Prostate gland (tissue), 2 donors: ENCODE measurements around the gene UVRAG. TPM values are rescaled to one million over a fixed set of nuclear protein-coding genes. Genes with fewer than 3 reads are reported as not detected.

Experiments
- DNase-seq: peaks from one replicate; pipeline ENCODE4 v3.0.0-alpha.2; 2019; ENCODE audit warnings: low spot score
- H3K27ac ChIP-seq, 2 donors: fragments of 200-600 bp; sonication (generic); 2 replicates each; pipeline ENCODE4 v1.5.1; 2017 to 2019
- H3K27me3 ChIP-seq: fragments of 200-600 bp; sonication (generic); replicated peaks from 2 replicates; pipeline ENCODE4 v1.5.1; 2019; ENCODE audit not compliant: insufficient read depth
- H3K36me3 ChIP-seq, 2 donors: fragments of 200-600 bp; sonication (generic); 1 replicate in 1 of 2; 2 replicates in 1 of 2; pipeline versions ENCODE4 v1.5.1 to v1.8.1; 2017 to 2019
- H3K4me1 ChIP-seq: fragments of 200-600 bp; sonication (generic); replicated peaks from 2 replicates; pipeline ENCODE4 v1.5.1; 2019
- H3K4me3 ChIP-seq, 2 donors: fragments of 200-600 bp; sonication (generic); 2 replicates each; pipeline ENCODE4 v1.5.1; 2017 to 2019
- H3K9me3 ChIP-seq: fragments of 200-600 bp; sonication (generic); 2 replicates; pipeline ENCODE4 v1.5.1; 2017
- POLR2A ChIP-seq: fragments of 450-650 bp; IDR thresholded peaks from one replicate; pipeline ENCODE4 v1.6.1; 2016; ENCODE audit warnings: antibody characterized with exemption, mild to moderate bottlenecking
- POLR2AphosphoS5 ChIP-seq: sonication (generic); formaldehyde crosslinking; IDR thresholded peaks from one replicate; pipeline ENCODE4 v1.6.1; 2017; ENCODE audit warnings: antibody characterized with exemption
- WGBS: methylation state at CpG from one replicate; pipeline ENCODE4 v1.1.5; 2018; 5-methylcytosine and 5-hydroxymethylcytosine counted together
- intact Hi-C: fragments of 100-400 bp; cut with DNase I; formaldehyde crosslinking; loops from one replicate; pipeline ENCODE4 v1.14.2; 2022
- total RNA-seq, 2 donors: library from RNA; depleted of rRNA; stranded (reverse); fragments of >200 nt; gene quantifications; one replicate each; pipeline ENCODE4 v1.1.0, GENCODE V29; 2016
- TF ChIP-seq, protein P1 (sequence below), 4 experiments: fragments of 200-600 bp in 2 of 4; fragments of 450-650 bp in 2 of 4; sonication (generic) in 2 of 4; IDR thresholded peaks; 1 replicate in 3 of 4; 2 replicates in 1 of 4; pipeline ENCODE4 v1.5.1; 2016 to 2019; ENCODE audit warnings: antibody characterized with exemption in 4 of 4, mild to moderate bottlenecking in 2 of 4, moderate library complexity in 2 of 4

Gene UVRAG
- total RNA-seq, 2 donors from 2014 or later, result 13.9 to 25.2 TPM

DNA sequence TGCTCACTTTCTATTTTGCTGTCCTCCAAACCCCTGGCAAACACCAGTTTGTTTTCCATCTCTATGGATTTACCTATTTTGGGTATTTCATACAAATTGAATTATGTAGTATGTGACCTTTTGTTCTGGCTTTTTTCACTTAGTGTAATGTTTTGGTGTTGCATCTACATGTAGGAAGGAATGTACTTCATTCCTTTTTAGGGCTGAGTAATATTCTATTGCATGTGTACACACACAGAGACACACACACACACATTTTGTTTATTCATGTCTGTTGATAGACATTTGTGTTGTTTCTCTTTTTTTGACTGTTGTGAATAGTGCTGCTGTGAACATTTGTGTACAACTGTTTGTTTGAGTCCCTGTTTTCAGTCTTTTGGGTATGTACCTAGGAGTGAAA, 90.4 kb downstream of the UVRAG start:
- DNase-seq, result no peak
- Histone ChIP-seq H3K27ac (no peak overlapping the region), H3K27me3 (no peaks in the 10 kb centered on the region), H3K9me3 (no peaks in the 10 kb centered on the region), H3K4me3 (no peak overlapping the region), H3K4me1 (no peaks in the 10 kb centered on the region), H3K36me3 (no peaks in the 10 kb centered on the region)
- TF ChIP-seq, protein P1, sequence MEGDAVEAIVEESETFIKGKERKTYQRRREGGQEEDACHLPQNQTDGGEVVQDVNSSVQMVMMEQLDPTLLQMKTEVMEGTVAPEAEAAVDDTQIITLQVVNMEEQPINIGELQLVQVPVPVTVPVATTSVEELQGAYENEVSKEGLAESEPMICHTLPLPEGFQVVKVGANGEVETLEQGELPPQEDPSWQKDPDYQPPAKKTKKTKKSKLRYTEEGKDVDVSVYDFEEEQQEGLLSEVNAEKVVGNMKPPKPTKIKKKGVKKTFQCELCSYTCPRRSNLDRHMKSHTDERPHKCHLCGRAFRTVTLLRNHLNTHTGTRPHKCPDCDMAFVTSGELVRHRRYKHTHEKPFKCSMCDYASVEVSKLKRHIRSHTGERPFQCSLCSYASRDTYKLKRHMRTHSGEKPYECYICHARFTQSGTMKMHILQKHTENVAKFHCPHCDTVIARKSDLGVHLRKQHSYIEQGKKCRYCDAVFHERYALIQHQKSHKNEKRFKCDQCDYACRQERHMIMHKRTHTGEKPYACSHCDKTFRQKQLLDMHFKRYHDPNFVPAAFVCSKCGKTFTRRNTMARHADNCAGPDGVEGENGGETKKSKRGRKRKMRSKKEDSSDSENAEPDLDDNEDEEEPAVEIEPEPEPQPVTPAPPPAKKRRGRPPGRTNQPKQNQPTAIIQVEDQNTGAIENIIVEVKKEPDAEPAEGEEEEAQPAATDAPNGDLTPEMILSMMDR (IDR thresholded peaks at IDR 0.05), result no peak
- TF ChIP-seq POLR2AphosphoS5 (no peak), POLR2A (no peak)
- intact Hi-C loops, result no loop called here

DNA sequence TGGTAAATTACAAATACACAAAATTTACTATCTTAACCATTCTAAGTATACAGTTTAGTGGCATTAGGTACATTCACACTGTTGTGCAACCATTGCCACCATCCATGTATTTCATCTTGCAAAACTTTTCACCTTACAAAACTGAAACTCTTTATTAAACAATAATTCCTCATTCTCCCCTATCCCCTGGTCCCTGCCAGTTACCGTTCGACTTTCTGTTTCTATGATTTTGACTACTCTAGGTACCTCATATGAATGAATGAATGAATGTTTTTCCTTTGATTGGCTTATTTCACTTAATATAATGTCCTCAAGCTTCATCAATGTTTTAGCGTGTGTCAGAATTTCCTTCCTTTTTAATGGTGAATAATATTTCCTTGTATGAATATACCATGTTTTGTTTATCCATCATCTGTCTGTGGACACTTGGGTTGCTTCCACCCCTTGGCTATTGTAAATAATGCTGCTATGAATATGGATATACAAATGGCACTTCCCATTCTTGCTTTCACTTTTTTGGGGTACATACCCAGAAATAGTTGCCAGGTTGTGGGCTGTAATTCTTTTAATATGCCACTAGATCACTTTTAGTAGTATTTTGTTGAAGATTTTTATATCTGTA, 93.0 kb downstream of the UVRAG start:
- intact Hi-C loops, result no loop called here
- H3K36me3 ChIP-seq, result no peaks in the 10 kb centered on the region
- H3K27ac ChIP-seq, result no peak overlapping the region
- no peaks in the 10 kb centered on the region for H3K4me1 ChIP-seq
- H3K9me3 ChIP-seq, result no peaks in the 10 kb centered on the region
- WGBS, result 96% methylated on average over 3 of the region's 3 CpGs
- TF ChIP-seq POLR2AphosphoS5 (no peak), POLR2A (no peak)
- TF ChIP-seq, protein P1 (IDR thresholded peaks at IDR 0.05), result no peak
- H3K4me3 ChIP-seq, result no peak overlapping the region
- no peak for DNase-seq
- H3K27me3 ChIP-seq, result no peaks in the 10 kb centered on the region

DNA sequence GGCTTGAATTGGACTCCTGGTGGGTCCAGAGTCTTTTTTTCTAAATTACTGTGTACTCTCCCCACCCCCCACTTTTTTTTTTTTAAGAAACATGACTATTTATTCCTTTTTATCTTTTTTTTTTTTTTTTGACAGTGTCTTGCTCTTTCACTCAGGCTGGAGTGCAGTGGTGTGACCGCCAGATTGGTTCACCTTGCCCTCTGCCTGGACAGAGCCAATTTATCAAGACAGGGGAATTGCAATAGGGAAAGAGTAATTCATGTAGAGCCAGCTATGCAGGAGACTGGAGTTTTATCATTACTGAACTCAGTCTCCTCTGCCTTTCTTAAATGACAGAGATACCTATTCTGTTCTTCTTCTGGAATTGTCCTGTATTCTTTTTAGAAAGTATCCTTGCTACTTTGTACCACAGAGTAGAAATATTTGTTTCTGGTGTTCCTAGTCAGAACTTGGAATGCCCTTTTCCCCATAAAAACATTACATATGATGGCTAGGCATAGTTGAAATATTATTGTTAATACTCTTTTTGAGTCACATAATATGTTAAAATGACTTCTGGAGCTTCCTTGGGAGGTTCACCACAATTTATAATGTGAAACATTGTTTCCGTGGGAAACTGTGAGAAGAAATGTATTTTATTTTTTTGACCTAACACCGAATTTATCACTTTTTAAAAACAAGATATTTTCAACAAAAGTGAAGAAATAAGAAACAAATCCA, 95.6 kb downstream of the UVRAG start:
- intact Hi-C loops, result no loop called here
- no peak overlapping the region for H3K4me3 ChIP-seq
- no peaks in the 10 kb centered on the region for H3K27me3 ChIP-seq
- no peak for DNase-seq
- no peak overlapping the region for H3K27ac ChIP-seq
- no peaks in the 10 kb centered on the region for H3K9me3 ChIP-seq
- H3K4me1 ChIP-seq, result no peaks in the 10 kb centered on the region
- H3K36me3 ChIP-seq, result no peaks in the 10 kb centered on the region
- TF ChIP-seq POLR2A (no peak), POLR2AphosphoS5 (no peak)
- TF ChIP-seq, protein P1 (IDR thresholded peaks at IDR 0.05), result no peak
- 97% methylated on average over 3 of the region's 3 CpGs for WGBS

DNA sequence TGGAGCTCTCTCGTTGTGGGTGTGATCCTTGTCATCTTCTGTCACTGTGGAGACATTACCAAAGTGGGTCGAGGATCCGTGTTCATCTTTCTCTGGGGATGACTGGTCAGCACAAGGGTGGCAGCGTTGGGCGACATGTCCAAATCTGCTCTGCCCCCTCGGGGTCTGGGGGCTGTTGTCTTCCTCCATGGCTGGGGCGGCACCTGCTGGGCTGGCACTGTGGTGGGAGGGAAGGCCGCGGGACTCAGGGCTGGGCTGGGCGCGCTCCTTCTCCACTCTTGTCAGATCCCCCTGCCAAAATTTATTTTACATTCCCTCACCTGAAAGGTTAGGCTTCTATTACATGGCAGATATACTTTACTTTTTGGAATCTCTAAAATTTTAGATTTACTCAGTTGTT, 96.4 kb downstream of the UVRAG start:
- H3K27me3 ChIP-seq, result no peaks in the 10 kb centered on the region
- 91% methylated on average over 11 of the region's 11 CpGs for WGBS
- no peak for DNase-seq
- no peaks in the 10 kb centered on the region for H3K36me3 ChIP-seq
- no peaks in the 10 kb centered on the region for H3K9me3 ChIP-seq
- TF ChIP-seq, protein P1 (IDR thresholded peaks at IDR 0.05), result no peak
- TF ChIP-seq POLR2A, result no peak
- no peak for TF ChIP-seq POLR2AphosphoS5
- intact Hi-C loops, result no loop called here
- no peak overlapping the region for H3K27ac ChIP-seq
- H3K4me1 ChIP-seq, result no peaks in the 10 kb centered on the region
- no peak overlapping the region for H3K4me3 ChIP-seq

DNA sequence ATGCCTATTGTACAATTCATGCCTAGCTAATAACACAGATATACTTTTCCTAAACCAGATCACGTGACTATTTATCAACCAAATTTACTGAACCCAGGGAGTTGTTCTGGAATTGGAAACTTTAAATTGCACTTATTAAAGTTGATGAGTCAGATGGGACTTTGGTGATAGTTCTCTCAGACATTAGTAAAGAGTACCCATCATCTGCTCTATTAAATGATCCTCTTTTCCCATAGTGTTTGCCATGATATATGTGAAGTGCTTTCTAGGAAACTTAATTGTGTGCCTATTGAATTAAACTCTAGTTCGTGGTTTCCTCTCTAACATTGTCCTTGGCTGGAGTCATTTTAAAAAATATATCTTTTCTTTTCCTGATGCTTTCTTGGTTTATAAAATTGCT, 99.0 kb downstream of the UVRAG start:
- Histone ChIP-seq H3K9me3 (no peaks in the 10 kb centered on the region), H3K27ac (no peak overlapping the region), H3K4me3 (no peak overlapping the region), H3K36me3 (no peaks in the 10 kb centered on the region), H3K27me3 (no peaks in the 10 kb centered on the region), H3K4me1 (no peaks in the 10 kb centered on the region)
- no peak for TF ChIP-seq POLR2AphosphoS5
- intact Hi-C loops, result no loop called here
- WGBS, result 95% methylated on average over 2 of the region's 2 CpGs
- DNase-seq, result no peak
